ENCODE data around the gene NAT9. TPM values are rescaled to one million over a fixed set of nuclear protein-coding genes. Genes with fewer than 3 reads are reported as not detected.

The NAT9 gene
- total RNA-seq, 1 experiment from 2014 or later = 64.8 TPM

DNA sequence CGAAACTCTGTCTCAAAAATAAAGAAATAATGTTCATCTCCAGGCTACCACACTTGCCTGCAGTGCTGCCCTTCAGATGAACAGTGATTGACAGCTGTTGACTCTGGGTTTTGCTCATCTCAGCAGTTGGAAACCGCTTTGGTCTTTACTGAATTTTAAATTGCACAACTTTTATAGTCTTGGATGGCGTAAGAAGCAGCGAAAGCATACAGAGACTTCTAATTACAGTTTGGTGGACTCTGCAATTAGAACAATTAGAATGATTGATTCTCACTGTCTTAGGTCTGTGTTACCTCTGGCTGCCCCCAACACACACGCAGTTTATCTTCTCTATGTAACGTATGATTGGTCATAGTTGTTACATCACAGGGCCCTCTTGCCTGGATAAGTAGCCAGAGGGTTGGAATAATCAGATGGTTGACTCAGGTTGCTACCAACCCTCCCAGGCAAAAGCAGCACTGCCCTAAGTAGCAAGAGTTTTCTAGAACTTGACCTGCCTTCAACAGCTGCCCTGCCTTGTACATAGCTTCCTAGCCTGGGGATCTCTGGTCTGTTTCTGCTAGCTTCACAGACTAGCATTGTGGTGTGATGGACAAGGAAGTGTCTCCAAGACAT lies 1.9 kb upstream of the NAT9 start:
- CTCF ChIA-PET = interaction anchor here (0.6 to 1.0 kb wide), 3 partner anchors 13 to 33 kb away, joined by 3 to 13 read pairs (median 5); no protein-coding TSS in a partner anchor
- H3K27me3 Mint-ChIP-seq (ENCODE audit: insufficient read depth, unreplicated experiment) = no peaks in the 10 kb centered on the region
- BruUV-seq (replicated peaks) = TSS peak; percentile 27
- H3K36me3 Mint-ChIP-seq (ENCODE audit: insufficient read depth, unreplicated experiment) = peaks cover 4% of the 10 kb centered on the region
- no peaks in the 10 kb centered on the region for H3K9me3 Mint-ChIP-seq (ENCODE audit: unreplicated experiment)
- H3K4me1 Mint-ChIP-seq (ENCODE audit: insufficient read depth, unreplicated experiment) = peaks cover 16% of the 10 kb centered on the region
- TF ChIP-seq, protein P1, sequence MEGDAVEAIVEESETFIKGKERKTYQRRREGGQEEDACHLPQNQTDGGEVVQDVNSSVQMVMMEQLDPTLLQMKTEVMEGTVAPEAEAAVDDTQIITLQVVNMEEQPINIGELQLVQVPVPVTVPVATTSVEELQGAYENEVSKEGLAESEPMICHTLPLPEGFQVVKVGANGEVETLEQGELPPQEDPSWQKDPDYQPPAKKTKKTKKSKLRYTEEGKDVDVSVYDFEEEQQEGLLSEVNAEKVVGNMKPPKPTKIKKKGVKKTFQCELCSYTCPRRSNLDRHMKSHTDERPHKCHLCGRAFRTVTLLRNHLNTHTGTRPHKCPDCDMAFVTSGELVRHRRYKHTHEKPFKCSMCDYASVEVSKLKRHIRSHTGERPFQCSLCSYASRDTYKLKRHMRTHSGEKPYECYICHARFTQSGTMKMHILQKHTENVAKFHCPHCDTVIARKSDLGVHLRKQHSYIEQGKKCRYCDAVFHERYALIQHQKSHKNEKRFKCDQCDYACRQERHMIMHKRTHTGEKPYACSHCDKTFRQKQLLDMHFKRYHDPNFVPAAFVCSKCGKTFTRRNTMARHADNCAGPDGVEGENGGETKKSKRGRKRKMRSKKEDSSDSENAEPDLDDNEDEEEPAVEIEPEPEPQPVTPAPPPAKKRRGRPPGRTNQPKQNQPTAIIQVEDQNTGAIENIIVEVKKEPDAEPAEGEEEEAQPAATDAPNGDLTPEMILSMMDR (IDR thresholded peaks at IDR 0.05; ENCODE audit: unreplicated experiment) = no peak
- POLR2A ChIA-PET = interaction anchor here (0.6 to 1.1 kb wide), 2 partner anchors 91 to 95 kb away, joined by 3 read pairs; partner anchors contain the start of gene FDXR
- peak overlapping the region; percentile 16 for H3K4me3 Mint-ChIP-seq (ENCODE audit: unreplicated experiment)
- intact Hi-C loops (cut with micrococcal nuclease) = no loop called here
- no peak for DNase-seq (ENCODE audit: unreplicated experiment)
- no peak overlapping the region for H3K27ac Mint-ChIP-seq (ENCODE audit: low read depth, unreplicated experiment)

DNA sequence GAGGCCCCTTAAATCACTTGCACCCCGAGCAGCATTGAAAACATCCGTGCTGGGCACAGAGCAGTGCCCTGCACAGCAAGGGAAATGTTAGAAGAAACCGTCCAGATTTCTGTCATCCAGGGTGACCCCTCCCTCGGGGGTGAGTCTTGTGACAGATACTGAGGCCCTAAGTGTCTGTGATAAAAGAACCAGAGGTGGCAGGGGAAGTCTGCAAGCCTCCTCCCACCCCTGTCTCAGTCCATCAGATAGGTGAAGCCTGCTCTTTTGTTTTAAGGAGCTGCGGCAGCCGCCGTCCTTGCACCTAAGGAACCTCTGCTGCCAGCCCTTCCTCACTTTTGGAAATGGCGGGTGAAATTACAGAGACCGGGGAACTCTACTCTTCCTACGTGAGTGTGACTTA lies 845 bp upstream of the NAT9 start:
- Mint-ChIP-seq H3K27ac (ENCODE audit: low read depth, unreplicated experiment) (peak overlapping the region; percentile 98), H3K27me3 (ENCODE audit: insufficient read depth, unreplicated experiment) (no peaks in the 10 kb centered on the region), H3K9me3 (ENCODE audit: unreplicated experiment) (no peaks in the 10 kb centered on the region), H3K4me1 (ENCODE audit: insufficient read depth, unreplicated experiment) (peaks cover 16% of the 10 kb centered on the region), H3K36me3 (ENCODE audit: insufficient read depth, unreplicated experiment) (peaks cover 15% of the 10 kb centered on the region), H3K4me3 (ENCODE audit: unreplicated experiment) (peak overlapping the region; percentile 100)
- BruUV-seq (replicated peaks) = no TSS peak
- DNase-seq (ENCODE audit: unreplicated experiment) = no peak
- intact Hi-C loops (cut with micrococcal nuclease) = no loop called here
- POLR2A ChIA-PET = interaction anchor here (0.5 to 3.0 kb wide), 10 partner anchors 14 to 287 kb away, joined by 3 to 22 read pairs (median 5); partner anchors contain the start of gene FDXR
- CTCF ChIA-PET = interaction anchor here (1.0 to 2.7 kb wide), 6 partner anchors 17 to 119 kb away, joined by 3 to 8 read pairs (median 4); no protein-coding TSS in a partner anchor
- TF ChIP-seq, protein P1 (IDR thresholded peaks at IDR 0.05; ENCODE audit: unreplicated experiment) = no peak

DNA sequence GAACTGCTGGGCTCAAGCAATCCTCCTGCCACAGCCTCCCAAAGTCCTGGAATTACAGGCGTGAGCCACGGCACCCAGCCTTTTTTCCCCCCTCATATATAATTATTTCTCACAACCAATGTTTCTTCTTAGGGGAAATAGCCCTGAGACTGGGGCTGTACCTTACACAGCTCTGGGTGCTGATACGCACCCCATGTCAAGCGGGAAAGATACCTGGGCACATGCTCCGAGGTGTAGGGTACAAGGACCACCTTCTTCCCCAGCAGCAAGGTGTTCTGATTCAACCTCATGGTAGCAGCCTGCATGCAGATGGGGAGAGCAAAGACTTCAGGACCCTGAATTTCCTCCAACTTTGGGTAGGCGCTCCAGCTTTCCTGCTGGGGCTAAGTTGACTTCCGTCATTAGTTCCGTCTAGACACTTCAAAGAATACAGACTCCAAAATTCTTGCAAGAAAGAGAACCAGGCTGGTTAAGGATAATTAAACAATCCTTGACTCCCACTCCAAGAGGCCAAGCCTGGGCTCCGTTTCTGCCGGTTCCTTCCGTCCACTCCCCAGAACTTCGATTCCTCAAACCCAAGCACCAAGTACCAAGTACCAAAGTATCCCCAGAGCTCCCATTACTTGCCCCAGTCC lies 619 bp downstream of the NAT9 start:
- CTCF ChIA-PET = interaction anchor here (0.6 to 2.7 kb wide), 7 partner anchors 16 to 329 kb away, joined by 3 to 7 read pairs (median 3); no protein-coding TSS in a partner anchor
- POLR2A ChIA-PET = interaction anchor here (0.6 to 3.0 kb wide), 10 partner anchors 16 to 252 kb away, joined by 3 to 22 read pairs (median 5); partner anchors contain the start of genes CD300H and FDXR
- DNase-seq (ENCODE audit: unreplicated experiment) = no peak
- H3K27me3 Mint-ChIP-seq (ENCODE audit: insufficient read depth, unreplicated experiment) = no peaks in the 10 kb centered on the region
- peaks cover 27% of the 10 kb centered on the region for H3K36me3 Mint-ChIP-seq (ENCODE audit: insufficient read depth, unreplicated experiment)
- intact Hi-C loops (cut with micrococcal nuclease) = no loop called here
- TSS peak; percentile 76 for BruUV-seq (replicated peaks)
- peaks cover 17% of the 10 kb centered on the region for H3K4me1 Mint-ChIP-seq (ENCODE audit: insufficient read depth, unreplicated experiment)
- no peaks in the 10 kb centered on the region for H3K9me3 Mint-ChIP-seq (ENCODE audit: unreplicated experiment)
- peak overlapping the region; percentile 98 for H3K27ac Mint-ChIP-seq (ENCODE audit: low read depth, unreplicated experiment)
- H3K4me3 Mint-ChIP-seq (ENCODE audit: unreplicated experiment) = peak overlapping the region; percentile 100
- TF ChIP-seq, protein P1 (IDR thresholded peaks at IDR 0.05; ENCODE audit: unreplicated experiment) = no peak

DNA sequence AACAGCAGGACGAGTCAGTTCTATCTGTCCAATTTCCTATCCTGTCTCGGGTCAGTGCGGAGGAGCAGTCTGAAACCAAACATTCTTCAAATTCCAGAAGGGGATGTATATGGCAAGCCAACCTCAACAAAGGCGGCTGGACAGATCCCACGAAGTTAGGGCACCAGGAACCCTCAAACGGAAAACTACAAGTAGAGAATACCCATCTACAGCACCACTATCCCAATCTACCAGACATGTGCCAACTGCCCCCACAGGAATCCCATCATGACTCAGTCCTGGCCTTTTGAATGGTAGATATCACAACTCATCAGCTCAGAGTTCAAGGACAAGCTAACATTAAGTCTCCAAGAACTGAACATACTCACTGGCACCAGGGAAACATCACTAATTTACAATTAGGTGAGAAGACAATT lies 2.3 kb downstream of the NAT9 start:
- DNase-seq (ENCODE audit: unreplicated experiment) = no peak
- intact Hi-C loops (cut with micrococcal nuclease) = loop anchor here (5.0 kb wide), 1 partner anchor 117 kb away; no protein-coding TSS in a partner anchor
- Mint-ChIP-seq H3K4me3 (ENCODE audit: unreplicated experiment) (no peak overlapping the region), H3K27ac (ENCODE audit: low read depth, unreplicated experiment) (no peak overlapping the region), H3K36me3 (ENCODE audit: insufficient read depth, unreplicated experiment) (peaks cover 42% of the 10 kb centered on the region), H3K4me1 (ENCODE audit: insufficient read depth, unreplicated experiment) (peaks cover 22% of the 10 kb centered on the region), H3K27me3 (ENCODE audit: insufficient read depth, unreplicated experiment) (no peaks in the 10 kb centered on the region), H3K9me3 (ENCODE audit: unreplicated experiment) (no peaks in the 10 kb centered on the region)
- POLR2A ChIA-PET = interaction anchor here (1.0 to 3.0 kb wide), 3 partner anchors 14 to 24 kb away, joined by 3 to 21 read pairs (median 3); no protein-coding TSS in a partner anchor
- CTCF ChIA-PET = interaction anchor here (1.1 to 5.3 kb wide), 2 partner anchors 28 to 106 kb away, joined by 3 to 74 read pairs; no protein-coding TSS in a partner anchor
- TF ChIP-seq, protein P1 (IDR thresholded peaks at IDR 0.05; ENCODE audit: unreplicated experiment) = no peak
- BruUV-seq (replicated peaks) = no TSS peak
